ENCODE results near the gene BCAR1. TPM values are rescaled to one million over a fixed set of nuclear protein-coding genes. Genes with fewer than 3 reads are reported as not detected.

Gene BCAR1
- polyA plus RNA-seq, 2 of the 4 experiments (the other 2 are of a cell fraction) = 10.2 to 35.8 TPM

DNA sequence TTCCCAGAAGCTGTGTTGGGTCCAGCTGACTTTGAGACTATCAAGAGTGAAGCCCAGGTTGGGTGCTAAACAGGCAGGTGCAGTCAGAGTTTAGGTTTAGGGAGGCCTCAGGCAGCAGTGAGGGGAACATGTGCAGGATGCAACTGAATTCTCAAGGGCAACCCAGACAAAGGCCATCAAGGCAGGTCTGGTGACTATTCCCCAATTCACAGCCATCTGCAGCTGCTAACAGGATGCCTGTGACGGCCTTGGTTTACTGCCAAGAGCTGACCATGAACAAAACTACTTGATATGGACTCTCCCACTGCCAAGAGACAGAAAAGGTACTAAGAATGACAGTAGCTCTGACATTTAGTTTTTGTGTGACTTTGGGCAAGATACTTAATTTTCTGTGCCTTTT, 45.2 kb upstream of the BCAR1 start:
- CTCF ChIA-PET = interaction anchor here (0.9 to 1.5 kb wide), 3 partner anchors 13 to 89 kb away, joined by 3 to 4 read pairs (median 3); no protein-coding TSS in a partner anchor
- H3K4me1 ChIP-seq = no peaks in the 10 kb centered on the region
- H3K4me3 ChIP-seq = no peak overlapping the region
- H3K27ac ChIP-seq = no peak overlapping the region
- no peak overlapping the region for H3K4me2 ChIP-seq
- no peak for ATAC-seq
- WGBS (ENCODE audit: missing lambda C conversion rate) = 86% methylated on average over 1 of the region's 1 CpG
- POLR2A ChIA-PET = no interaction called here
- DNase-seq (ENCODE audit: low read depth in 1 of 2, low spot score in 1 of 2) = no peak
- no peaks in the 10 kb centered on the region for H3K9me3 ChIP-seq
- FAIRE-seq = no peak
- TF ChIP-seq, protein P1, sequence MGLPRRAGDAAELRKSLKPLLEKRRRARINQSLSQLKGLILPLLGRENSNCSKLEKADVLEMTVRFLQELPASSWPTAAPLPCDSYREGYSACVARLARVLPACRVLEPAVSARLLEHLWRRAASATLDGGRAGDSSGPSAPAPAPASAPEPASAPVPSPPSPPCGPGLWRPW (IDR thresholded peaks at IDR 0.05) = no peak
- TF ChIP-seq EHMT2 (IDR thresholded peaks at IDR 0.05; ENCODE audit: low read depth) (no peak), HOXB13 (CRISPR knock-in tag; IDR thresholded peaks at IDR 0.05; ENCODE audit: low read depth) (no peak), ZNF302 (CRISPR knock-in tag; IDR thresholded peaks at IDR 0.05) (no peak), MYC (IDR thresholded peaks at IDR 0.05; ENCODE audit: borderline replicate concordance, low read length) (no peak)
- TF ChIP-seq, protein P2, sequence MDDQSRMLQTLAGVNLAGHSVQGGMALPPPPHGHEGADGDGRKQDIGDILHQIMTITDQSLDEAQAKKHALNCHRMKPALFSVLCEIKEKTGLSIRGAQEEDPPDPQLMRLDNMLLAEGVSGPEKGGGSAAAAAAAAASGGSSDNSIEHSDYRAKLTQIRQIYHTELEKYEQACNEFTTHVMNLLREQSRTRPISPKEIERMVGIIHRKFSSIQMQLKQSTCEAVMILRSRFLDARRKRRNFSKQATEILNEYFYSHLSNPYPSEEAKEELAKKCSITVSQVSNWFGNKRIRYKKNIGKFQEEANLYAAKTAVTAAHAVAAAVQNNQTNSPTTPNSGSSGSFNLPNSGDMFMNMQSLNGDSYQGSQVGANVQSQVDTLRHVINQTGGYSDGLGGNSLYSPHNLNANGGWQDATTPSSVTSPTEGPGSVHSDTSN (IDR thresholded peaks at IDR 0.05) = no peak
- TF ChIP-seq, protein P3, sequence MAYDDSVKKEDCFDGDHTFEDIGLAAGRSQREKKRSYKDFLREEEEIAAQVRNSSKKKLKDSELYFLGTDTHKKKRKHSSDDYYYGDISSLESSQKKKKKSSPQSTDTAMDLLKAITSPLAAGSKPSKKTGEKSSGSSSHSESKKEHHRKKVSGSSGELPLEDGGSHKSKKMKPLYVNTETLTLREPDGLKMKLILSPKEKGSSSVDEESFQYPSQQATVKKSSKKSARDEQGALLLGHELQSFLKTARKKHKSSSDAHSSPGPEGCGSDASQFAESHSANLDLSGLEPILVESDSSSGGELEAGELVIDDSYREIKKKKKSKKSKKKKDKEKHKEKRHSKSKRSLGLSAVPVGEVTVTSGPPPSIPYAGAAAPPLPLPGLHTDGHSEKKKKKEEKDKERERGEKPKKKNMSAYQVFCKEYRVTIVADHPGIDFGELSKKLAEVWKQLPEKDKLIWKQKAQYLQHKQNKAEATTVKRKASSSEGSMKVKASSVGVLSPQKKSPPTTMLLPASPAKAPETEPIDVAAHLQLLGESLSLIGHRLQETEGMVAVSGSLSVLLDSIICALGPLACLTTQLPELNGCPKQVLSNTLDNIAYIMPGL (CRISPR knock-in tag; IDR thresholded peaks at IDR 0.05; ENCODE audit: borderline replicate concordance) = no peak

DNA sequence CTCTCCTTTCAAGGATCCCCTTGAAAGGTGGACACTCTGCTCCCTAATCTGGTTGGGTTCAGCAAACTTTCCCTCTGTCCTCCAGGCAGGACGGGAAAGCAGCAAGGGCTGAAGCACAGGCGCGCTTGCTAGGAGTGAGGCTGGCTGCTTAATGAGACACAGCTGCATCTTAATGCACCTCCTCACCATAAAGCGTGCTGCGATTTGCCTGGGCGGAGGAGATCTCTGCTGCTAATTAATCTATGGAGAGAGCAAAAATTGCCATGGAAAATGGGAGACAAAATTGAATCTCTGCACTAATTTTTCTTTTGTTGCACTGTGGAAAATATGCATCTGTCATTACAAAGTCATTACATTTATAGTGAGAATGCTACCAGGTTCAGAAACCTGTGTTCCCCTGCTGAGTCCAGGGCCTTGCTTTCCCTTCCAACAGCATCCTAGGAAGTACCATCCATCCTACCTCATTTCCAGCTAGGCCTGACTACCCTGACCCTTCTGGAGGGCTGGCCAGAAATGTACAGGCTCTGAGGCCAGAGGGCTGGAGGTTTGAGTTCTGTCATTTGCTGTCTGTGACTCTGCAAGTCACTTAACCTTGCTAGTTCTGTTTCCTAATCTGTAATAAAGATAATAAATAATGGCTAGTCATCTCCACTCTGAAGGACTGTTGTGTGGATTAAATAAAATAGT, 43.5 kb upstream of the BCAR1 start:
- no peak for FAIRE-seq
- CTCF ChIA-PET = interaction anchor here (1.1 to 2.4 kb wide), 3 partner anchors 23 to 95 kb away, joined by 3 to 6 read pairs (median 3); no protein-coding TSS in a partner anchor
- 95% methylated on average over 6 of the region's 6 CpGs for WGBS (ENCODE audit: missing lambda C conversion rate)
- POLR2A ChIA-PET = no interaction called here
- Histone ChIP-seq H3K4me2 (no peak overlapping the region), H3K27ac (no peak overlapping the region), H3K4me3 (no peak overlapping the region), H3K4me1 (no peaks in the 10 kb centered on the region), H3K9me3 (no peaks in the 10 kb centered on the region)
- TF ChIP-seq MYC (IDR thresholded peaks at IDR 0.05; ENCODE audit: borderline replicate concordance, low read length) = no peak
- TF ChIP-seq, protein P2 (IDR thresholded peaks at IDR 0.05) = no peak
- no peak for TF ChIP-seq CHD4 (IDR thresholded peaks at IDR 0.05; ENCODE audit: borderline replicate concordance)
- no peak for TF ChIP-seq ZFP36 (IDR thresholded peaks at IDR 0.05; ENCODE audit: borderline replicate concordance, partially characterized antibody)
- DNase-seq (ENCODE audit: low read depth in 1 of 2, low spot score in 1 of 2) = no peak
- no peak for ATAC-seq

DNA sequence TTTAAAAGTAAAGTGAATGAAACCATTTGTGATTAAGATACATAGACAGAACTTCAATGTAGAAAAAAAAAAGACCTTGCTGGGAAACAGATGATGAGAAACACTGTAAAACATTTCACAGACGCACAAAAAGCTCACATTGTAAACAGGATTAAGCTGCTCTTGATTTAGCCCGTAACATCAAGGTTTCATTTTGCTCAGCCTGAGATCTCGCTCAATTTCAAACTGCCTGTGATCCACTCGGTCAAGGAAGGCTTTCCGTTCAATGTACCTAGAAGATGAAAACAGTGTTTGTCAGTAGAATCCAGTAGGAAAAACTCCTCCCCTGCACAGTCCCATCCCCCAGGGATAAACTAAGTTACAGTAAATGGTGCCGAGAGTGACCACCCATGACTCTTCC, 42.3 kb upstream of the BCAR1 start:
- 87% methylated on average over 6 of the region's 6 CpGs for WGBS (ENCODE audit: missing lambda C conversion rate)
- Histone ChIP-seq H3K27ac (no peak overlapping the region), H3K4me3 (no peak overlapping the region), H3K4me1 (no peaks in the 10 kb centered on the region), H3K4me2 (no peak overlapping the region), H3K9me3 (no peaks in the 10 kb centered on the region)
- no peak for DNase-seq (ENCODE audit: low read depth in 1 of 2, low spot score in 1 of 2)
- CTCF ChIA-PET = interaction anchor here (1.1 to 2.4 kb wide), 7 partner anchors 12 to 94 kb away, joined by 3 to 6 read pairs (median 3); no protein-coding TSS in a partner anchor
- POLR2A ChIA-PET = no interaction called here
- ATAC-seq = no peak
- FAIRE-seq = no peak
- TF ChIP-seq JUNB (IDR thresholded peaks at IDR 0.05) = no peak
- TF ChIP-seq EP300 (IDR thresholded peaks at IDR 0.05) = no peak

DNA sequence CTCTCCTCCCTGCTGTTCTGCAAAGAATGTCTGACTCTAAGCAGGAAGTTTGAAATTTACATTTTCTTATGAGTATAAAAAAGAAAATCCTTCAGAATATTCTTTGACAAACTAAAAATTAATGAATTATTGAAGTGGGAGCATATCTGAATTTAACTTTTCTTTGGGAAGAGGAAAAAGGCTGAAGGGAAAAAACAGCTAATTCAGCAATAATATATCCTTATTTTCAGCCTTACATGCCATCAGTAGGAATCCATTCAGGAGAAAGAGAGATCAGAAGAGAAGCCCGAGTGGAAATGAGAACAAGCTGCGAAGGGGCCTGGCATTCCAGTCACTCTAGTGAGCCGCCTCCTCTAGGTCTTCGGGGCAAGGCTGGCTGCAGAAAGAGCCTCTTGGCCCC, 41.7 kb upstream of the BCAR1 start:
- Histone ChIP-seq H3K4me1 (no peaks in the 10 kb centered on the region), H3K4me3 (no peak overlapping the region), H3K4me2 (no peak overlapping the region), H3K27ac (no peak overlapping the region), H3K9me3 (no peaks in the 10 kb centered on the region)
- no peak for FAIRE-seq
- TF ChIP-seq RCOR1 (IDR thresholded peaks at IDR 0.05; ENCODE audit: low read depth, low read length) (no peak), MAFK (IDR thresholded peaks at IDR 0.05; ENCODE audit: partially characterized antibody) (peak; percentile 75)
- CTCF ChIA-PET = interaction anchor here (1.3 to 2.4 kb wide), 6 partner anchors 12 to 93 kb away, joined by 3 to 6 read pairs (median 4); partner anchors contain the start of gene BCAR1
- WGBS (ENCODE audit: missing lambda C conversion rate) = 94% methylated on average over 4 of the region's 4 CpGs
- no peak for ATAC-seq
- DNase-seq (ENCODE audit: low read depth in 1 of 2, low spot score in 1 of 2) = no peak
- POLR2A ChIA-PET = no interaction called here
